ENCODE measurements around the gene KCNK13. TPM values are rescaled to one million over a fixed set of nuclear protein-coding genes. Genes with fewer than 3 reads are reported as not detected.

The KCNK13 gene
- total RNA-seq, 2 experiments from 2014 or later: 0.19 TPM; not detected in 1

DNA sequence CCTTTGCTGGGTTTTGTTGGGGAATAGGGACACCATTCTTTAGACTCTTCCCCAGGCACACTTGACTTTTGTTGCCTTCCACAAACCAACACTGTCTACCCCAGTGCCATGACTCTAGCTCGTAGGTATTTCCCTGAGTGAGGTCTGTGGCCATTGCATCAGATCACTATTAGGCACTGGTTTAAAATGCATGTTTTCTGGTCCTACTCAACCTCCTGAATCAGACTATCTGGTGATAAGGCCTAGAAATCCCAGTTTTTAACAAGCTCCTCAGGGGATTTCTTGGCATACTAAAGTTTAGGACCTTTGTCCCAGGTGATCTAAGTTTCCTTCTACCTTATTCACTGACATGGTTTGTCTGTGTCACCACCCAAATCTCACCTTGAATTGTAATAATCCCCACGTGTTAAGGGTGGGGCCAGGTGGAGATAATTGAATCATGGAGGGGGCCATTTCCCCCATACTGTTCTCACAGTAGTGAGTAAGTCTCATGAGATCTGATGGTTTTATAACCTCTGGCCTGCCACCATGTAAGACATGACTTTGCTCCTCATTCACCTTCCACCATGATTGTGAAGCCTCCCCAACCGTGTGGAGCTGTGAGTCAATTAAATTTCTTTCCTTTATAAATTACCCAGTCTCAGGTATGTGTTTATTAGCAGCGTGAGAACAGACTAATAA, 106.8 kb downstream of the KCNK13 start:
- no peak overlapping the region for H3K4me3 Mint-ChIP-seq
- H3K4me1 Mint-ChIP-seq: no peaks in the 10 kb centered on the region
- no peak overlapping the region for H3K27ac Mint-ChIP-seq
- DNase-seq: no peak
- no peaks in the 10 kb centered on the region for H3K36me3 Mint-ChIP-seq
- ATAC-seq (ENCODE audit: low read depth): no peak
- H3K27me3 Mint-ChIP-seq: peaks cover 21% of the 10 kb centered on the region
- H3K9me3 Mint-ChIP-seq: peaks cover 1% of the 10 kb centered on the region
- POLR2A ChIA-PET: no interaction called here

- H3K4me3 Mint-ChIP-seq: no peak overlapping the region
- DNase-seq (no peak), ATAC-seq (ENCODE audit: low read depth) (no peak)
- no peaks in the 10 kb centered on the region for H3K4me1 Mint-ChIP-seq
- H3K9me3 Mint-ChIP-seq: peaks cover 1% of the 10 kb centered on the region
- H3K27me3 Mint-ChIP-seq: peaks cover 13% of the 10 kb centered on the region
- POLR2A ChIA-PET: no interaction called here
- H3K27ac Mint-ChIP-seq: no peak overlapping the region
- no peaks in the 10 kb centered on the region for H3K36me3 Mint-ChIP-seq
Measured at GRCh38 chr14:90175631-90176030, 113.8 kb downstream of the KCNK13 start.

DNA sequence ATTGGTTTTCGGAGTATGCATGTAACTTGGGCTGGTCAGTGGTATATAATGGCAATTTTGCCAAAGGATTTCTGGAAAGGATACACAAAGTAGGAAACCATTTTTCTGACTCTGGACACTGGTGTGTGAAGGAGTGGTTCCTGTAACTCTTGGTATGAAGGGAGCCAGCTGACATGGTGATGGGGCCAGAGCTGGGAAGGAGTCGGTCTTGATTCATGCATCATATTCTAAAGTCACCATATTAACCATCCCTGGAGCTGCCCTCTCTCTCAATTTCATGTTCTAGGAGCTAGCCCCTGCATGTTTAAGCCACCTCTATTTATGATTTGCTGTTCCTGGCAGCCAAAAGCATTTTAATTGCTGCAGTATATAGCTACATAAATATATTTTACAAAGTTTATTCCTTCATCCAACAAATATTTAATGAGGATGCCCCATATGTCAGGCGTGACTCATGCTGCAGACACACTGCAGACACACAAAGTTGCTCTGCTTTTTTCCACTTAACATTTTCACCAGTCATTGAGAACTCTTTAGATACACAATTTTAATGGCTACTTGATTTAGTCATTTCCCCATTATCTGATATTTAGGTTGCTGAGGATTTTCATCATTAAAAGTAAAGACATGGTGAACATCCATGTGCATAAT, 115.9 kb downstream of the KCNK13 start:
- H3K27me3 Mint-ChIP-seq: peaks cover 14% of the 10 kb centered on the region
- POLR2A ChIA-PET: no interaction called here
- H3K27ac Mint-ChIP-seq: no peak overlapping the region

DNA sequence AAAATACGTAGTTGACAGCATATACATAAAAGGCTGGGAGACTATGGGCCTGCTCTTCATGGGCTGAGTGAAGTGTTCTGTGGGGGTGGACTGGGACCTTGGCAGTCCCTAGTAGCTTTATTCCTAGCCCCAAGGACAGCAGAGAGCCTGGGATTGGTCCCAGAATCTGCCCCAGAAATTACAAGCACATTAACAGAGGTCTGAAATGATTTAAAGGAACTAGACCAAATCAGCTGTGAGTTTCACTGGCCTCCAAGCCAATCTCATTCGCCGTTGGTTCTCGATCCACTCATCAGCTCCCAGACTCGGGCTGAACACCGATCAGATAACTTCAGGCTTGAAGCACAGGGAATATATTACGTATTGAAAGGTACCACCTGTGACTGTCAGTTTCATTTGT, 117.6 kb downstream of the KCNK13 start:
- Mint-ChIP-seq H3K27me3 (peaks cover 17% of the 10 kb centered on the region), H3K4me1 (no peaks in the 10 kb centered on the region), H3K27ac (no peak overlapping the region), H3K9me3 (no peaks in the 10 kb centered on the region), H3K36me3 (no peaks in the 10 kb centered on the region), H3K4me3 (no peak overlapping the region)
- POLR2A ChIA-PET: no interaction called here
- no peak for ATAC-seq (ENCODE audit: low read depth)
- DNase-seq: no peak

More for the DNA sequence above, 115.9 kb downstream of the KCNK13 start:
- Mint-ChIP-seq H3K4me3 (no peak overlapping the region), H3K36me3 (no peaks in the 10 kb centered on the region), H3K9me3 (peaks cover 1% of the 10 kb centered on the region), H3K4me1 (no peaks in the 10 kb centered on the region)
- DNase-seq: no peak
- ATAC-seq (ENCODE audit: low read depth): no peak

DNA sequence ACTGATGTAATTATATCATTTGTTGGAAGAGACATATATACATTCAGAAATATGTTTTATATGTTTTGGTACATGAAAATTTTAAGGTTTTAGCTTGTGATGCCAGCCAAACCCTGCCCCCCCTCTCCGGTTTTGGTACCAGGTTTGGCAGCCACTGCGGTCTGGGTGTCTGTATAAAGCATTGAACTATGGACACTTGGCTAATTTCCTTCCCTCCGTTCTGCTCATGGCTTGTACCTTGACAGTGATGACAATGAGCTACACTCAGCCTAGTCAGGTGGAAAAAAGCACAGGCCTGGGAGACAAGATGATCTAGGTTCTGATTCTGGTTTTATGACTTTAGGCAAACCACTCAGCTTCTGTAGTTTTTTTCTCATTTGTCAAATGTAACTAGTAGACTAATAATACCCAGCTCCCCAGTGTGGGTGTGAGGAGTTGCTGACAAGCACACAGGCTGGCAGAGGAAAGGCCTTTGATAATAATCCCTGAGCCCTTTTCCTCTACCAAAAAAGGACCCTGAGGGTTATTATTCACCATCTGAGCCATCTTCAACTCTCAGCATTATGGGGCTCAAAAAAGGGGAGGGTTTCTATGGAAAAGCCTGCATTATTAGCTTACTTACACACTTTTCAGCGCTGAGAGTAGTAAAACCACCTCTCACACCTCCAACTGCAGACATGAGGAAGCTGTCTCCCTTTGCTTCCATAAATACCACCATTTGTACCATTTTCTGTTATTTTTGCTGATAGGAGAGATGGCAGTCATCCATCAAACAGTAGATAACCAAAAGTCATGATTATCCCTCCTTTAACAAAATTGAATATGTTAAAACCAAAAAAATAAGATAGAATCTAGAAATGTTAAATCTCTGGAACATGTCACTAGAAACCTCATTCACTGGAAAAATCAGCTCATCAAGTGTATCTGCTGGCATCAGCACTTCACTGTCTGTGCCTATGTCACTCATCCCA, 118.3 kb downstream of the KCNK13 start:
- Mint-ChIP-seq H3K27me3 (peaks cover 17% of the 10 kb centered on the region), H3K9me3 (no peaks in the 10 kb centered on the region), H3K4me3 (no peak overlapping the region), H3K27ac (no peak overlapping the region), H3K4me1 (no peaks in the 10 kb centered on the region), H3K36me3 (no peaks in the 10 kb centered on the region)
- POLR2A ChIA-PET: no interaction called here
- no peak for DNase-seq
- ATAC-seq (ENCODE audit: low read depth): no peak

DNA sequence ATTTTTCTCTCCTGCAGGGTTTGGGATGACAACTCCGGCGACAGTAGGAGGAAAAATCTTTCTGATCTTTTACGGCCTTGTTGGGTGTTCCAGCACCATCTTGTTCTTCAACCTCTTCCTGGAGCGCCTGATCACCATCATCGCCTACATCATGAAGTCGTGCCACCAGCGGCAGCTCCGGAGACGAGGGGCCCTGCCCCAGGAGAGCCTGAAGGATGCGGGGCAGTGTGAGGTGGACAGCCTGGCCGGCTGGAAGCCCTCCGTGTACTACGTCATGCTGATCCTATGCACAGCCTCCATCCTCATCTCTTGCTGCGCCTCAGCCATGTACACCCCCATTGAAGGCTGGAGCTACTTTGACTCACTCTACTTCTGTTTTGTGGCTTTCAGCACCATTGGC, 122.3 kb downstream of the KCNK13 start:
- Mint-ChIP-seq H3K4me3 (no peak overlapping the region), H3K4me1 (no peaks in the 10 kb centered on the region), H3K9me3 (no peaks in the 10 kb centered on the region), H3K36me3 (no peaks in the 10 kb centered on the region), H3K27ac (no peak overlapping the region), H3K27me3 (peaks cover 17% of the 10 kb centered on the region)
- ATAC-seq (ENCODE audit: low read depth): no peak
- no peak for DNase-seq
- POLR2A ChIA-PET: no interaction called here

DNA sequence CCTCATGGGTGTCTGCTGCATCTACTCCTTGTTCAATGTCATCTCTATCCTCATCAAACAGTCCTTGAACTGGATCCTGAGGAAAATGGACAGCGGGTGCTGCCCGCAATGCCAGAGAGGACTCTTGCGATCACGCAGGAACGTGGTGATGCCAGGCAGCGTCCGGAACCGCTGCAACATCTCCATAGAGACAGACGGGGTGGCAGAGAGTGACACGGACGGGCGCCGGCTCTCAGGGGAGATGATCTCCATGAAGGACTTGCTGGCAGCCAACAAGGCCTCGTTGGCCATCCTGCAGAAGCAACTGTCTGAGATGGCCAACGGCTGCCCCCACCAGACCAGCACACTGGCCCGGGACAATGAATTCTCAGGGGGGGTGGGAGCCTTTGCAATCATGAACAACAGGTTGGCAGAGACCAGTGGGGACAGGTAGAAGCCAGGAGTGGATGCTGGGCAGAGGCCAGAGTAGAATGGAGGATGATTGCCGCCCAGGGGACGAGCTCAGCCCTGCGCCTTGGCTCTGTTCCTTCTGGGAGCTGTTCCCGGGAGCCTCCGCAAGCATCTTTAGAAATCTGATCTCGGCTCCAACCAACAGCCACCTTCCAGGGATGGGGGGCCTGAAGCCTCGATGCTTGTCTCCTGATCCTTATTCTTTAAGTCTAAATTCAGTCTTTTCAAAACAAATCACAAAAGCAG, 122.9 kb downstream of the KCNK13 start:
- no peaks in the 10 kb centered on the region for H3K4me1 Mint-ChIP-seq
- peaks cover 17% of the 10 kb centered on the region for H3K27me3 Mint-ChIP-seq
- H3K36me3 Mint-ChIP-seq: no peaks in the 10 kb centered on the region
- POLR2A ChIA-PET: no interaction called here
- DNase-seq: no peak
- no peak for ATAC-seq (ENCODE audit: low read depth)
- no peak overlapping the region for H3K27ac Mint-ChIP-seq
- no peaks in the 10 kb centered on the region for H3K9me3 Mint-ChIP-seq
- H3K4me3 Mint-ChIP-seq: no peak overlapping the region

DNA sequence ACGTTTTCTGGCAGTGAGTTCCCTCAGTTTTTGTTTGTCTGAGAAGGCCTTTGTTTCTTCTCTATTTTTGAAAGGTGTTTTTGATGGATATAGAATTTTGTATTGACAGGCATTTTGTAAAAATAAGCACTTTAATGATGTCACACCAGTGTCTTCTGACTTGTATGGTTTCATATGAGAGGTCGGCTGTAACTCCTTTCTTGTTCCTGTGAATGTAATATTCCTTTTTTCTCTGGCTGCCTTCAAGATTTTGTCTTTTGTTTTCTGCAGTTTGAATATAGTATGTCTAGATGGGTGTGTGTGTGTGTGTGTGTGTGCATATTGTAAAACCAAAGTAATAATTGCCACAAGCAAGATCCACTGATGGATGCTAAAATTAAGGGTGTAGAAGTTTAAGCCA, 126.8 kb downstream of the KCNK13 start:
- POLR2A ChIA-PET: no interaction called here
- ATAC-seq (ENCODE audit: low read depth) (no peak), DNase-seq (no peak)
- Mint-ChIP-seq H3K27me3 (peaks cover 3% of the 10 kb centered on the region), H3K36me3 (no peaks in the 10 kb centered on the region), H3K4me1 (no peaks in the 10 kb centered on the region), H3K9me3 (no peaks in the 10 kb centered on the region), H3K27ac (no peak overlapping the region), H3K4me3 (no peak overlapping the region)

GRCh38 chr14:90191154-90191553, 129.4 kb downstream of the KCNK13 start:
- no peaks in the 10 kb centered on the region for H3K4me1 Mint-ChIP-seq
- no peak overlapping the region for H3K27ac Mint-ChIP-seq
- no peak overlapping the region for H3K4me3 Mint-ChIP-seq
- POLR2A ChIA-PET: no interaction called here
- no peaks in the 10 kb centered on the region for H3K9me3 Mint-ChIP-seq
- no peaks in the 10 kb centered on the region for H3K36me3 Mint-ChIP-seq
- DNase-seq: no peak
- no peak for ATAC-seq (ENCODE audit: low read depth)
- peaks cover 10% of the 10 kb centered on the region for H3K27me3 Mint-ChIP-seq

DNA sequence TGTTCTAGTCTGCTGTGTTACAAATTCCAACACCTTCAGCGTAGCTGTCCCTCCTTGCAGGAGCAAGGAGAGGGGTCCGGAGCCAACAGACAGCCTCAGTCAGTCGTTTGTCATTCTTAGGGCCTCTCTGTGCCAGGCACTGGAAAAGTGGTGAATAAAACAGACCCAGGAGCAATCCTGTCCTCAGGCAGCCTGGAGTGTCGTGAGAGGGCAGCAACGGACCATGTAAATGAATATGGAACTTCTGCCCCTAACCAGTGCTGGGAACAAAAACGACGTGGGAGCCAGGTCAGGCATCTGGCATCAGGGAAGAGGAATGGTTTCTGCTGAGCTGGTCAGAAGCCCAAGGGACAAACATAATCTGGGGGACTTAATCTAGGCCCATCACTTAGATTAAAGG, 129.8 kb downstream of the KCNK13 start:
- POLR2A ChIA-PET: no interaction called here
- H3K4me3 Mint-ChIP-seq: no peak overlapping the region
- H3K27me3 Mint-ChIP-seq: peaks cover 10% of the 10 kb centered on the region
- DNase-seq (no peak), ATAC-seq (ENCODE audit: low read depth) (no peak)
- no peaks in the 10 kb centered on the region for H3K4me1 Mint-ChIP-seq
- no peaks in the 10 kb centered on the region for H3K36me3 Mint-ChIP-seq
- H3K27ac Mint-ChIP-seq: no peak overlapping the region
- no peaks in the 10 kb centered on the region for H3K9me3 Mint-ChIP-seq

- Mint-ChIP-seq H3K27me3 (peaks cover 10% of the 10 kb centered on the region), H3K9me3 (no peaks in the 10 kb centered on the region), H3K27ac (no peak overlapping the region), H3K36me3 (no peaks in the 10 kb centered on the region), H3K4me1 (no peaks in the 10 kb centered on the region), H3K4me3 (no peak overlapping the region)
- ATAC-seq (ENCODE audit: low read depth) (no peak), DNase-seq (no peak)
- POLR2A ChIA-PET: no interaction called here
Measured at GRCh38 chr14:90193925-90194324, 132.1 kb downstream of the KCNK13 start.

DNA sequence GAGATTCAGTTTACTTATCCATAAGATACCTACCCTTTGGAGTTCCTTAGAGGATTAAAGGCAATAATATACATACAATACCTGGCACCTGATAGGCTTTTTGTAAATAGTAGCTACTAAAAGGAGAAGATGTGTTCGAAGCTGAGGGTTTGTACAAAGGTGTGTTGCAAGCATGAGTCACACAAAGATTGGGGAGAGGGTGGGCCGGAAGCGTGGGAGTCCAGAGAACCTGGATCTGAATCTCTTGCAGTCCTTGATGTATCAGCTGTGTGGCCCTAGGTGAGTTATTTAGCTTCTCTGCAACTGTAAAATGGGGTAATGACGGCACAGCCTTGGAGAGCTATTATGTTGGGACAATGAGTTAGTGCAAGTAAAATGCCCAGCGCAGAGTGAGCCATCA, 132.9 kb downstream of the KCNK13 start:
- DNase-seq: no peak
- peaks cover 10% of the 10 kb centered on the region for H3K27me3 Mint-ChIP-seq
- no peak for ATAC-seq (ENCODE audit: low read depth)
- H3K4me3 Mint-ChIP-seq: no peak overlapping the region
- H3K4me1 Mint-ChIP-seq: no peaks in the 10 kb centered on the region
- H3K36me3 Mint-ChIP-seq: no peaks in the 10 kb centered on the region
- no peaks in the 10 kb centered on the region for H3K9me3 Mint-ChIP-seq
- no peak overlapping the region for H3K27ac Mint-ChIP-seq
- POLR2A ChIA-PET: no interaction called here

DNA sequence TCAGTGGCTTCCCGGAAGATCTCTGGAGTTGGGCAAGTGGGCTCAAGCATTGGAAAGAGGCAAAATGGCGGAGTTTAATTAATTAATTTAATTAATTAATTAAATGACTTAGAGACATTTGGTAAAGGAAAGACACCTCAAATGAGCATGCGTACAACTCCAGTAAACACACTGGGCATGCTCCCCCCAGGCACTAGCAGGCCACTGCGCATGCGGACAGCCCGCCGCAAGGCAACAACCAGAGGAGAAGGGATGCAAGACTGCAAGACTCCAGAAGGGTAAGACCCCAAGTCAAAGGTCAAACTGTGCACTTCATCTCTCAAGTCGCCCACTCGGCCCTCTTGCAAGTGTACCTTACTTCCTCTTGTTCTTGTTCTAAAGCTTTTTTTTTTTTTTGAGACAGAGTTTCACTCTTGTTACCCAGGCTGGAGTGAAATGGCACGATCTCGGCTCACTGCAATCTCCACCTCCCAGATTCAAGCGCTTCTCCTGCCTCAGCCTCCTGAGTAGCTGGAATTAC, 136.8 kb downstream of the KCNK13 start:
- H3K27me3 Mint-ChIP-seq: peaks cover 10% of the 10 kb centered on the region
- H3K4me3 Mint-ChIP-seq: no peak overlapping the region
- H3K36me3 Mint-ChIP-seq: no peaks in the 10 kb centered on the region

More for the DNA sequence above, 136.8 kb downstream of the KCNK13 start:
- Mint-ChIP-seq H3K4me1 (no peaks in the 10 kb centered on the region), H3K27ac (no peak overlapping the region), H3K9me3 (no peaks in the 10 kb centered on the region)
- POLR2A ChIA-PET: no interaction called here
- ATAC-seq (ENCODE audit: low read depth) (no peak), DNase-seq (no peak)

All from activated naive CD8-positive, alpha-beta T cell treated with anti-CD3 and anti-CD28 coated beads, Interleukin-2, amount 10 ng/mL, durations not matched to agents 7 days and 5 days (primary cell).